HG02870 (cell line): ENCODE data around the gene MRPS27.

ENCODE experiments used
- ATAC-seq: cut with Tn5 transposase; IDR thresholded peaks from one replicate; pipeline ENCODE4 v1.9.1; 2021; ENCODE audit warnings: mild to moderate bottlenecking, moderate library complexity; ENCODE audit not compliant: unreplicated experiment

MRPS27 gene

DNA sequence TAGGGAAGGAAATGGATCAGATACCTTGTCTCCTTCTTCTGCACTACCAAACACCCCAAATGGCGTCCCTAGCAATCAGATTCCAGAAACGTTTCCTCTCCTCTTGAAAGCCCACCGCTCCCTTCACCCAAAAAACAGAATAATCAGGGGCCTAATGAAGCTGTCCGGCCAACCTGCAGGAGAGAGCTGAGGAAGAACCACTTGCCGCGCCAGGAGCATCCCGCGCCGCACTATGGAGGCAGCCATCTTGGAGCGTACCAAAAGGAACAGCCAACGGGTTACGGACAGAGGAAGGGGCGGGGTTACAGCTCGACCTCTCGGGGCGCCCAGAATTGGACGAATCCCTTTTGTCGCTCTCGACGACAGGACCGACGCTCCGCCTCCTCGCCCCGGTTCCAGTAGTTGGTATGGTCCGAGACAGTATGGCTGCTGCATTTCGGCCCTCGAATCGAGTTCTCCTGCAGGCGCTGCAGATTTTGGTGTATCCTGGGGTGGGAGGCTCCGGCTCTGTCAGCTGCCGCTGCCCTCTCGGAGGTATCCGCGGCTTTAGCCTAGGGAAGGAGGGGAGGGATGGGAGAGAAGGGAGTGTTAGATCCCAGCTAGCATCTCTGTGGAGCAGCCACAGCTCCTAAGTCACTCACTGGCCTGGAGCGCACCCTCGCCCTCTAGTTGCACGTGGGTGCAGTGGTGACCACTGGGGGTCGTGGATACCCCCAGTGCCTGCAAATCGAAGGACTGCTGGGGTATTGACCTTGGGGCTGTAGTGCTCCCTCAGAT is at the start of gene MRPS27, which contains the start of gene PTCD2:
TSS of gene MRPS27 (minus strand) at position 265 of the 777 bp plus-strand sequence. CDS start at position 246, 19 bp downstream.
TSS of gene PTCD2 (plus strand) at position 398 of the 777 bp plus-strand sequence. CDS start at position 408, 10 bp downstream.
- ATAC-seq, result peak; percentile 97

DNA sequence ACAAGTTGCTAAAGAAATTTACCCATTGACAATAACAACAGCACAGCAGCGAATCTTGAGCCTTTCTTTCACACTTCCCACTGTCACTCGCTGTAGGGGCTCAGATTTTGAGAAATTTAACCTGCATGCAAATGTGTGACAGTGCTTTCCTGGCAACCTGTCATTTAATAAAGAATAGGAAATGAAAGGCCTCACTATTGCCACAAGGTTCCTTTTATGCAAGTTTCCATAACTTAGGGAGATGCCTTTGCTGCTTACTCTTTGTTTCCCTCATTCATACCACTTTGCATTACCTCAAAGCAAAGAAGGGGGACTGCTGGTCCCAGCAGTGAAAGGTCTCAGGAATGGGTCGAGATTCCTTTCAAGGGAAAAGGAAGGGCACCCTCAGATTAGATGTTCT is 49.7 kb upstream of the MRPS27 start:
- ATAC-seq, result no peak

DNA sequence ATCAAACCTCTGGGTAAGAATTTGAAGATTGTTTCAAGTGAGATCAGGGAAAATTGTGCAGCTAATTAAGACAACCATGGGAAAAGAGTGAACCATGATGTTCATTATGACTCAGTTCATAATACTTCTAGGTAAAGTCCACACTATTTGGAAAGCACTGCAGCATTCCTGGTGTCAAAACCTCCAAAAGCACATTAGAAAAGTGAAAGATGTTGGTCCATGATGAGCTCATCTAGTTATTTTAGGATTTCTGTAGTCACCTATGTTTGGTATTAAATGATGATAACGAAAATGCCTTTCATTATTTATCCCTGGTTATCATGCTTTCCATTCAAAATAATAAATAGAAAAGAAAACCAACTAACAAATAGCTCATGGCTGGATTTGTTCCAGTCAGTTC is 49.3 kb upstream of the MRPS27 start:
- ATAC-seq, result no peak

DNA sequence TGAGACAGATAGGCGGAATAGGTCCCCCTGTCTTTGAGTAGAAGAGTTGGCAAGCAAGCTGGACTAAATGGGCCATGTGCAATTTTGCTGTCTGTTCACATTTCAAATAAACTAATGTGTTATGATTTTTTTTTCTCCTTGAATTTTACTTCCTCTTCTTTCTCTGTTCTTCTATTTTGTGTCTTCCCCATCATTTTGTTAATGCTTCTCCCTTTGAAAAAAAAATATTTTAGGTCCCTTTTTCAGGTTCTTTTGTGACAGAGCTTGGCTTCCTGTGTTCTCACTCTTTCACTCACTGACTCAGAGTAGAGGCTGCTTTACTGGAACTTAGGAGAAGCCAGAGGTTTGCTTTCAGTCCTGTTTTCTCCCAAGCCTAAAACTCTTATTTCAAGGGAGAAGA is 48.2 kb upstream of the MRPS27 start:
- ATAC-seq, result no peak

DNA sequence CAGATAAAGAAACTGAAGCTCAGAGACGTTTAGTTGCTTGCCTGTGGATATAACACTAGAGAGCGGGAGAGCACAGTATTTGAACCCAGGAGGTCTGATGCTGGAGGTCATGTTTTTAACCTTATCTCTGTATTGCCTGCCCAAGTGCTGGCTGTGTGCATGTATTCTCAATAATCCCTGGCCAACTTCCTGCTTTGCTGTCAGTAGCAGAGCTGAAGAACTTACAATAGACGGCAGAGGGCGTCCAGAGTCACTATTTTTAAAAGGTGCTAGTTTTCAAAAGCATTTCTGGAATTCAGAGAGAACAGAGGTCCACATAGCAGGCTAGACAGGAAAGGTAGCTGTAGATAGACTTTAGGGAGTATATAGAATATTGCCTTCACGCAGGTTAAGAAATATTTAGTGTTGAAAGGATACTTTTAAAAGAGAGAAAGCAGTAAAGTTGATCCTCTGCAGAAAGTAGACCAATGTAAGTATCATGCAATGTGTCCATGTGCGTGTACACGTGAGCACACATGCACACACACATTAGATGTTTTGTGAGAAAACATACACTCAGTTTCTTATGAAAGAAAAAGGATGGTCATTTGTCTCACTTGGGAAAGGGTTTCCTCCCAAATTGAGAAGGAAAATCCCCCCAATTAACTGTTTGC is 46.4 kb upstream of the MRPS27 start:
- peak; percentile 69 for ATAC-seq

DNA sequence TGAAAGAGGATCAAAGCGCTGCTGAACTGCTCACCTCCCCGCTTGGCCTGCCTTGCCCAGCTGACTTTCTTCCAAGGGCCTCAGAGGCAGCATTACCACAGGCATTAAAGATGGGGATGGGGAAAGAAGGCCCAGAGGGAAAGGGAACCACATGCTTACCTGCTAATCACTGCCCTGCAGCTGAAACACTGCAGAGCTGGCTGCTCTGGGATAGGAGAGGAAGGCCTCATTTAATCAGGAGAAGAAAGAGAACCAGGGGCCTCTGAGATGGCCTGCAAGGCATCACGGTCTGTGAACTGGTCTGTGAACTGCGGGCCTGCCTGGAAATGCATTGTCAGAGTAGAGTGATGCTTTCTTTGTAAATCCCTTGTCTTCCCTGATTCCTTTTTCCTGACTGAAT is 44.9 kb upstream of the MRPS27 start:
- no peak for ATAC-seq

DNA sequence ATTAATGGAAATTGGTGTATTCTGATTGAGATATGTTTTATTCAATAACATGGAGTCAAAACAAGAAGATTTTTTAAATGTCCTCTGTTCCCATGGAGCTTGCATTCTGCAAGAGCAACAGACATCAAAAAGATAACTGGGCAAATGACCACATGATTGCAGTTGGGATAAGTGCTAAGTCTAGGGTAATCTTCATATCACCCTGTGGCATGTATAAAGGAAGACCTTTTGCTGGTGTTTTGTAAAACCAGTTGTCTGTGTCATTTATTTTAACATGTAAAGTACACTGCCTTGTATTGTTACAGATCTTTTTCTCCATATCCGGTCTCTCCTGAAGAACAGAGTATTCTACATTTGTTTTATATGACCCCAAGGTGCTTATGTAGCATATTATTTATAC is 44.1 kb upstream of the MRPS27 start:
- no peak for ATAC-seq

DNA sequence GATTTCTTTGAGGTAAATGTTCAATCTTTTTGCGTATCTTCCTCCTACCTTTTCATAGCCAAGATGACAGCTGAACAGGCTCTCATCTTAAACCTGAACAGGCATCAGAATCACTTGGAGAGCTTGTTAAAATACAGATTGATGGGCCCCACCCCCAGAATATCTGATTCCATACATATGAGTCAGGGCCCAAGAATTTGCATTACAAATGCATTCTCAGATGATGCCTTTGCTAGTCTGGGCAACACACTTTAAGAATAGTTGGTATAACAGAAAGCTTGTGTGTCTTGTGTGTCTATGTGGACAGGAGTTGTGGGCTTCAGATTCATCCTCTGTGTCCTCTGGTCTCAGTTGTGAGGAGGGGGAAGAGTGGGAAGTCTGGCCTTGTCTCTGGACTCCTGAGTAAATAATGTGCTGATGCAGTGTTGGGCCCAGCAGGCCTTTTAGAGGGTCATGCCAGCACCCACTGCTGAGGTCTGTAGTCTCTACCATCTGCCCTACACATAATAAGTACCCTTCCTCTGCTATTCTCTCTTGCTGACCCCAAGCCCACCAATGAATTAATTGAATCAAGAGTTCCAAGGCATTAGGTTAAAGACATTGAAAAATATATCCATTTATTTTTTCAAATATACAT is 43.2 kb upstream of the MRPS27 start:
- ATAC-seq, result no peak

DNA sequence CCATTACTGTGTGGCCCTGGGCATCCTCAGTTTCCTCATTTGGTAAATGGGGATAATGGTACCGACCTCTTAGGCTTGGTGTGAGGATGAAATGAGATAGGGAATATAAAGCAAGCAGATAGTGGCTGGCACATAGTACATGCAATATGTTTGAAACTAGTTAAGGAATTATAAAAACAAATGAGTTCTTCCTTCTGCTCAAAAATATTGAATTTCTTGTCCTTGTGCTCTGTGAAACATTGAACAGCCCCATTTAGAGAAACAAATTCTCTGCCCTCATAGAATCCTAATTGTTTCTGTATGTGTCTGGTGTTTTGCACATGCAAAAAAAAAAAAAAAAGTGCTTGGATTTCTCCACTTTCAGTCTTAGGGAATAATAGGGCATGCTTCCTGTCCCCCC is 39.8 kb upstream of the MRPS27 start:
- no peak for ATAC-seq

DNA sequence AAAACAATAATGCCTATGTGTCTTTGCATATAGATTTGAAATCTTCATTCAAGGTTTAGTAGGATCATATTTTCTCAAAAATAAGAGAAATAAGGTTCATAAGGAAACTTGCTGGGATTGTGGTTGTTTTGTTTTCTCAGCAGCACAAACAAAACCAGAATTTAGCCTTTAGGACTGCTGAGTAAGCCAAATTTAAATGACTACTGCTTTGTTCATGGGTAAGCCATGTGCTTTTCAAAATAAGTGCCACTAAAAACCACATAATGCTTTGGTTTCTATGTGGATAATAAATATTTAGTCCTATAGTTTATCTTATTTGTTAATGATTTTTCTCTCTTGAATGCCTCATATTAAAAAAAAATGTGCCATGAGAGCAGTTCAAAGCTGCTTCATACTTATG is 38.9 kb upstream of the MRPS27 start:
- no peak for ATAC-seq

DNA sequence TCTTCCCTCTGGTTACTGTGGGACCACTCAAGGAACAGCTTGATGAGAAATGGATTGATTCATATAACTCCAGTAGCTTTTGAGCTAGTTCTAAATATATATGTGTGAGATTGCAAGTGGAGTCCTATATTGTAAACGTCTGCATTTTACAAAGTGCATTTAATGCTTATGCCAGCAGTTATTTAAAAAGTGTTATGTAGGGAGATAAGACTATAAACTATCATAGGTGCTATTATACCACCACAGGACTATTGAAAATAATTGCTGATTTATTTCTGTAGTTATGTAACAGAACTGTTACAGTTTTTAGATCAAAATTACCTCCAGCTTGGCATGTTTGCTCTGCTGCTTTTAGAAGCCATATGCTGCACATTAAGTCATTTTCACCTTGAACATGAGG is 36.3 kb upstream of the MRPS27 start:
- no peak for ATAC-seq

DNA sequence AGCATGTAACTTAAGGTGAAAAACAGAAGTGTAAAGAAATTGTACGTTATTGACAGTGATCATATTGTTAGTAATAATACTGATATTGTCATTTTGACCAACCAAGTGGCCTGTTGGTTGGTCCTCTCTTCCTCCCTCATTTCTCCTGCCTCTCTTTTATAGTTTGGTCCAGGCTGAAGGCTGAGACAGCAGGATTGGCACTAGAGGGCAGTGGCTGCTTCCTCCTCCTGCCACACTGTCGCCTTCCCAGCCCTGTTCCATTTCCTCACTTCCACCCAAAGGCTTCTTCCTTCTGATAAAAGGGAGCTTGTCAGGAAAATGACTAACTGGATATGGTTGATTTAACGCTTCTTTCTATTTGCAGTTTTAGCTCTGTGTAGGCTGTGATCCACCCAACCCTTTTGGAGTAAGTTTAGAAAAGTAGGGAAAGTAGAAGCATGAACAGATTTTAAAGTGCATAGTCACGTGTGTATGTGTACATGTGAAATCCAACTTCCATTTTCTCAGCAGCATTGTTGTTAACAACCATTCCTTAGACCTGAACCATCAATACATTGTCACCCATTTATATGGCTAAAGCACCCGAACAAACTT is 35.8 kb upstream of the MRPS27 start:
- no peak for ATAC-seq

DNA sequence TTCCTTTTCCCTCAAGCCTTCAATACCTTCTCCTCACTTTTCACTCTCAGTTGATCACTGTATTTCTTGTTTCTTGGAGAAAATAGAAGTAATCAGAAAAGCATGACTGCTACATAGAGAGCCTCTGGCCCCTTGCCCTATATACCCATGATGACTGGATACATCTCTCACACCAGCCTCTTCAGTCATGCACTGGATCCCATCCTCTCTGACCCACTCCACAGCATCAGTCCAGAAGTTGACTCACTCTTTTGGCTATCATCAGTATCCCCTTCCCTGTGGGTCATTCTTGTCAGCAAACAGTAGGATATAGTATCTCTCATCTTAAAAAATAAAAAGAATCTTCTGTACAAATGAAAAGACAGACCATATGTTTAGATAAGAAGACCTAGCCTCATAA is 33.0 kb upstream of the MRPS27 start:
- no peak for ATAC-seq

DNA sequence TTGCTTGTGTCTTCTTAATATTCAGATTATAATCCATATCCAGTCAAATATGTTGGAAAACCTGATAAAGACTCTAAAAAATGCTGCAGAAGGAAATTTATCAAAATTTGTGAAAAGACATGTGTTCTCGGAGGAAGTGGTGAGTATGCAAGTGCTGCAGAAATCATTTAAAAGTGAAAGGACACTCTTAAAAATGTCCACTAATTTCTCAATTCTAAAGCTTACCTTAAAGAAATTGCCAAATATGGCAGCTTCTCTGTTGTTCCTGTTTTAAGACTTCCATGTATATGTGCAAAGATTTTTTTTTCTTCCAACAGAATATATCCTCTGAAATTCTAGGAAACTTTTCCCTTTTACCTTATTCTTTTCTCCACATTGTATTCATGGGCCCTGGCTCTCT is 32.6 kb upstream of the MRPS27 start:
- ATAC-seq, result no peak

DNA sequence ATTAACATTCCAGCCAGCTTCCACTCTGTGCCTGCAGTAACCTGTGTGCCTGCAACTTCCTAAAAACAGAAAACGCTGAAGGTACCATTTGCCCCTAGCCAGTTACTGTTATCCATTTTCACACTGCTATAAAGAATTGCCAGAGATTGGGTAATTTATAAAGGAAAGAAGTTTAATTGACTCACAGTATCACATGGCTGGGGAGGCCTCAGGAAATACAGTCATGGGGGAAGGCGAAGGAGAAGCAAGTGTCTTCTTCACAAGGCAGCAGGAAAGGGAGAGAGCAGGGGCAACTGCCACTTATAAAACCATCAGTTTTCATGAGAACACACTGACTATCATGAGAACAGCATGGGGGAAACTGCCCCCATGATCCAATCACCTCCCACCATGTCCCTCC is 31.3 kb upstream of the MRPS27 start:
- ATAC-seq, result no peak

DNA sequence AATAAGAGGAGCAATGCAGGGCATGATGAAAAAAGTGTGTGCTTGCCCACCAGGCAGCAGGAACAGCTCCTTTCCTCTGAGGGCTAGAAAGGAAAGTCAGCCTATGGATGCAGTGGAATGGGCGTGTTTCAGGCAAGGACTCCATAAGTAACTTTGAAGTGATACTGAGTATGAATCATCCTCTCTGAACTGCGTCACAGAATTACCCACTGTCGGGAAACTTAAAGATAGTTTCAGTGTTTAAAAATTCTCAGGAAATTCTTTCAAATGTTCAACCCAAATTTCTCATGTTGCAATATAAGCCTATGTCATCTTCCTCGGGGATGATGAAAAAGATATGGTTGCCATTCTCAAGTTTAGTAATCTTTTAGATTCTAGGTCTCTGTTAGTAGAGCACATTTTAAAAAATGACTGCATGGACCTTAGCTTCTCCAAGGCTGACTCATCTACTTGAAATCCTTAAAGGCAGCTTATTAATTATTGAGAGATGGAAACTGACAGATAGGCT is 27.8 kb upstream of the MRPS27 start:
- no peak for ATAC-seq

DNA sequence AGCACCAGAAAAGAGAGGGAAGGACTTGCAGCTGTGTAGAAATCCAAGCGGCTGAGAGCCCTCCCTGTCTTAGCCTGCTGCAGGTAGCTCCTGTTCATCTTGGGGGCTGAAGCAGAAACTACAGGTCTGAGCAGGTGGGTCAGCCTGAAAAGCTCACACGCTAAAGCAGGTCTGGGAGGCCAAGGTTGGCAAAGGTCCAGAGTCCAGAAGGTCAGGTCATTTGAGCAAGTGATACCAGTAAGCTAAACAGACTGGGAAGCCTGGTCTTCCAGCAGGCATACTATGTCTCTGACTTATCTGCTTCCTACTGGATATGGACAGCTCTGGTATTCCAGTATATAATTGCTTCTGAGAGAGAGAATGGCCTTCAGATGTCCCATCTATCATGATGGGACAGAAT is 26.4 kb upstream of the MRPS27 start:
- ATAC-seq, result no peak

DNA sequence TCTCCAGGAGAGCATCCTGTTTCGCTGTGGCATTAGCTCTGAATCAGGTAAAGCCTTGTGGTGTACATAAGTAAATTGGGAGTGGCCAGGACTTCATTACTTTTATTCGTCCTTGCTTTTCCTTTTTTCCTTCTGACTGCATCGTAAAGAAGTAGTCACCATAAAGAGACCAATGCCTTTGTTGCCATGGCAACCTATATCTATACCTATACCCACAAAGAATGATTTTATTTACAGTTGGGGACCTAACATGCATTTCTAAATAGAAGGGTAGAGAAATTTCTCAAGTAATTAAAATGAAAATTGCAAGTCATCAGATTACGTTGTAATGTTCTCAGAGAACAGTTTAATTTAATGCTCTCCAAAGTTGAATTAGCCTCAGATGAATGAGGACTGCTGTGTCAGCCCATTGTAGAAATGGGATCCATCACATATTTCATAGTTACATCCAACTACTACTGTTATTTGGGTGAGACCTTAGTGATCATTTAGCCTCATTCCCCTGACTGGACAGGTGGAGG is 18.7 kb upstream of the MRPS27 start:
- ATAC-seq, result no peak

DNA sequence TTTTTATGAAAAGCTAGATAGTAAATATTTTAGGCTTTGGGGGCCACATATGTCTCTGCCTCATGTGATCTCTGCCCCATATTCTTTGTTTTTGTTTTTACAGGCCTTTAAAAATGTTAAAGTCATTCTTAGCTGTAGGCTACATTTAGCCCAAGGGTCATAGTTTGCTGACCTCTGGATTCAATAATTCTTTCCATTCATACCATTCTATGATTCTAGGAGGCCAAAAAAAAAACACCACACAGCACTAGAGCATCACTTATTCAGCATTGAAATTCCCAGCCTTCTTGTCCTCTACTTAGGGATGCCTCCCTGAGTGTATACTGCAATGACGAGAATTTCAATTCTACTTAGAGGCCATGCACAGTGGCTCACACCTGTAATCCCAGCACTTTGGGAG is 17.1 kb upstream of the MRPS27 start:
- ATAC-seq, result no peak

DNA sequence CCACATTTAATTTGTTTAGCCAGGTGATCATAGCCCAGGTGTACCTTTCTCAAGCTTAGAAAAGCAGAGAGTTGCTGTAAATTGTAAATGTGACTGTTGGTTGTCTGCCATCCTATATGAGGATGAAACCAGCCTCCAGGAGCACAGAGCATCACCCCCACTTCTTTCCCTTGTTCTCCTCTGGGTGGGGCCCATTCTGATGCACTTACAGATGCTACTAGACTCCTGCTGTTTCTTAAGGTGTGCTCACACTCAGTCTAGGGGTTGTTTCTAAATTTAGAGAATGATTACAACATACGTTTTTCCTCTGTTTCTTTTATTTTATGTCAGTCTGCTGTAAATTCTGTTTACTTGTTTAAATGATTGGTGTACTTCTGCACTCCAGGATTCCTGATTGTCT is 10.7 kb upstream of the MRPS27 start:
- ATAC-seq, result no peak

DNA sequence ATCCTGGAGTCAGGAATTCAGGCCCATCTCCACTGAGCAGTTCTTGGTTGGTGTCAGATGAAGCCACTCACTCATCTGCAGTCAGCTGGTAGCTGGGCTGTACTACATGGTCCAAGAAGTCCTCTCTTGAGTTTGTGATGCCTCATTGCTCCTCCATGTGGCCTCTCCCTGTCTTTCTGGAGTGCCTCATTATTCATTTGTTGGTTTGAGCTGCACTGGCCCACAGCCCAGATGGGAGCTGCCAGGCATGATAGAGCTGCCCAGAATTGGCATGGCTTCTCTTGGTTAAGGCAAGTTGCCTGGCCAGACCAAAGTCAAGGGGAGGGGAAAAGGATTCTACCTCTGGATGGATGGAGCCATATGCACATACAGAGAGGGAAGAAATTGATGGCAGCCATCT is 8.1 kb upstream of the MRPS27 start:
- no peak for ATAC-seq
